SK-N-DZ (cell line): ENCODE measurements around the gene RGS4. TPM values are rescaled to one million over a fixed set of nuclear protein-coding genes. Genes with fewer than 3 reads are reported as not detected.

Experiments
- DNase-seq: peaks from one replicate; pipeline ENCODE4 v3.0.0-alpha.2; 2015; ENCODE audit warnings: low spot score
- polyA plus RNA-seq, 2 experiments: library from polyadenylated mRNA; depleted of rRNA; stranded (reverse); fragments of >200 nt; gene quantifications; 2 replicates each; pipeline ENCODE4 v1.2.3, GENCODE V29; 2014

Gene RGS4
- polyA plus RNA-seq (2014; cell fraction: cytosol; rRNA removed), result 411 and 504 TPM in 2 replicates
- 138 and 224 TPM in 2 replicates for polyA plus RNA-seq (2014; cell fraction: nucleus; rRNA removed)

DNA sequence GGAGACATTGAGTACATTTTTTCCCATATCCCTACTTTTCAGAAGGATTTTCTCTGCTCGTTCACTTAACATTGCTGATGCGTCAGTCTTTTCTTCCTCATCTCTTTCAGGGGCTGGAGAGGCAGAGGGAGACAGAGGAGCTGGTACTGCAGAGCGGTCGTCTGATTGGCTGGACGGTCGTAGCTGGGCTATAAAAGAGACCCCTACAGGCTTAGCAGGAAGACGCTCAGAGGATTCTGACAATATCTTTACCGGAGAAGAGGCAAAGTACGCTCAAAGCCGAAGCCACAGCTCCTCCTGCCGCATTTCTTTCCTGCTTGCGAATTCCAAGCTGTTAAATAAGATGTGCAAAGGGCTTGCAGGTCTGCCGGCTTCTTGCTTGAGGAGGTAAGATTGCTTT, at the start of gene RGS4:
TSS of gene RGS4 (plus strand) at position 220 of the 400 bp plus-strand sequence. CDS start at position 344, 124 bp downstream.
- peak; percentile 97 for DNase-seq

DNA sequence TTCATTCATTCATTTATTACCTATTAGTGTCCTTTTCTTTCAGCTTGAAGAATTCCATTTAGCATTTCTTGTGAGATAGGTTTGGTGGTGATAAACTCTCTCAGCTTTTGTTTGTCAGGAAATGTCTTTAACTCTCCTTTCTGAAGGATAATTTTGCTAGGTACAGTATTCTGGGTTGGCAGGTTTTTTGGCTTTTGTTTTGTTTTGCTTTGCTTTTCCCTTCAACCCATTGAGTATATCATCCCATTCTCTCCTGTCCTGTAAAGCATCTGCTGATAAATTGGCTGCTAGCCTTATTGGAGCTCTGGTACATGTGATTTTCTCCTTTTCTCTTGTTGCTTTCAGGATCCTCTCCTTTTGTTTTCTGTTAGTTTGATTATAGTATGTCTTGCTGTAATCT, 47.0 kb upstream of the RGS4 start:
- DNase-seq, result no peak

DNA sequence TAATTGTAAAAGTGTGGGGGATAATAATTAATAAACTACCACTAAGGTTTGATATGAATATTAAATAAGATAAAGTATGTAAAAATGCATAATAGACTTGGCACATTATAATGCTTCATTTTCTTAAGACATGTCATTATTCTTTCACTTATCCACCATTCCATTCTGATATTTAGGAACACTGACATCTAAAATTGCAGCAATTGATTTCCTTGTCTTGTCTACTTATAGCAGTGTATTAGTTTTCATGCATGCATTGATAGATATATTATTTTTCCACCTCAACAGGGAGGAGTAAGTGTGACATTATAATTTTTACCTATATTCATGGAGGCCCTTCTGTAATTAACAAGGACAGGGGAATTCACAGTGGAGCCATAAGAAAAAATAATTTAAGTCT, 41.6 kb upstream of the RGS4 start:
- DNase-seq, result no peak

GRCh38 chr1:163029901-163030300, 39.3 kb upstream of the RGS4 start:
- no peak for DNase-seq

DNA sequence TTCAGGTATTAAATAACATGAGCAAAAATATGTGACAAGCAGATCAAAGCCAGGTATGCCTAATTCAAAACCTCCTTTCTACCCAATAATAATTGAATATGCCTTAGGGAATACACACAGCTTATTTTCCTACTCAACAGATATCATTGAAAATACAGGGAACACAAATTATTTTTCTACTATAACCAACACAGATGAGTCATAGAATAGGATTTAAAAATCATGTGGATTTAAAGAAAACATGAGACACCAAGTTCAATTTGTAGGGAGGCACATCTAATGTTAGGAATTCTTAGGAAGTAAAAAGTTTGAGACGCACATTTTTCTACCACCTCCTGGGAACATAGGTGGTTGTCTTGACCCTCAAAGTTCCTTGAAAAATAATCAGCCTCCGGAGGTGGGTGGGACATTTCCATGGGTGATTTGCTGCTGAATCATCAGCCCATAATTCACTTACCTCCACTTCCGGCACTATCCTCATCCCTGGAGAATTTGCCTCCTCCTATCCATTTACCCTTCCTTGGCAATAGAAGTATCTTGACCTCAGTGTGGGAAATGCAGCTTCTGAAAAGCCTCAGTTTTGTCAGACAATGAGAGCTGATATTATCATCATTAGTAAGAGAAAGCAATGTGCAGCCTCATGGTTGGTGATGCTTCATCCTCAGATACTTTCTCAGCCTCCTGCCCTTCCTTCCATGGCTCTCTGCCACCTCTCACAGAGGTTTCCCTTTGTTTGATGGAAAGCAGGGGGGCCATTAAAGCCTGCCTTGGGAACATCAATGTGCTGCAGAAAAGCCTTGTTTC, 33.5 kb upstream of the RGS4 start:
- peak; percentile 86 for DNase-seq

DNA sequence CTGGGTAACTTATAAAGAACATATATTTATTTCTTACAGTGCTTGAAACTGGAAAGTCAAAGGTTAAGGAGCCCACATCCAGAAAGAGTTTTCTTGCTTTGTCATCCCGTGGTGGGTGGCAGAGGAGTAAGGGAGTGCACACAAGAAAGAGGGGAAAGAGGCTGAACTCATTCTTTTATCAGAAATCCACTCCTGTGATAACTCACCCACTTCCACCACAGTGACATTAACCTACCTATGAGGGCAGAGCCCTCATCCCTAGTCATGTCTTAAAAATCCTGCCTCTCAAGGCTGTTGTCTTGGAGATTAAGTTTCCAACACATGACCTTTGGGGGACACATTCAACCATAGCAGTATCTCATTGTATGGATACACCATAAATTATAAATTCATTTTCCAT, 32.5 kb upstream of the RGS4 start:
- DNase-seq, result no peak

GRCh38 chr1:163038928-163039706, 30.0 kb upstream of the RGS4 start:
- no peak for DNase-seq

DNA sequence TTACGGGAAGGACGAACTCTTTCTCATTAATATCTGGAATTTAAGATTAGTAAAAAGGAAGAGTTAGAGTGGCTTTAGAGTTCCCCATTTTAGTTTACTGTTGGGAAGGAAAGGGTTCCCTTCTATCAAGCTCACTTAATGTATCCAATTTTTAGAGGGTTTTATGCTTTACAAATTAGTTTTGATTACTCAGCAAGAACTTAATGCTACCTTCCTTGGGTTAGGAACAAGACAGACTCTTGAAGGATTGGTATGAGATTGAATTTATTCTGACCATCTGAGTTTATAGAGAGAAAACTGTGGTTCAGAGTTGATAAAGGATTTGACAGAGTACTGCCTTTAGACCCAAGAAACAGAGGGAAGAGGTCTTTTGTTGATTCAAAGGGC, 29.5 kb upstream of the RGS4 start:
- no peak for DNase-seq

GRCh38 chr1:163046071-163046470, 23.1 kb upstream of the RGS4 start:
- no peak for DNase-seq

DNA sequence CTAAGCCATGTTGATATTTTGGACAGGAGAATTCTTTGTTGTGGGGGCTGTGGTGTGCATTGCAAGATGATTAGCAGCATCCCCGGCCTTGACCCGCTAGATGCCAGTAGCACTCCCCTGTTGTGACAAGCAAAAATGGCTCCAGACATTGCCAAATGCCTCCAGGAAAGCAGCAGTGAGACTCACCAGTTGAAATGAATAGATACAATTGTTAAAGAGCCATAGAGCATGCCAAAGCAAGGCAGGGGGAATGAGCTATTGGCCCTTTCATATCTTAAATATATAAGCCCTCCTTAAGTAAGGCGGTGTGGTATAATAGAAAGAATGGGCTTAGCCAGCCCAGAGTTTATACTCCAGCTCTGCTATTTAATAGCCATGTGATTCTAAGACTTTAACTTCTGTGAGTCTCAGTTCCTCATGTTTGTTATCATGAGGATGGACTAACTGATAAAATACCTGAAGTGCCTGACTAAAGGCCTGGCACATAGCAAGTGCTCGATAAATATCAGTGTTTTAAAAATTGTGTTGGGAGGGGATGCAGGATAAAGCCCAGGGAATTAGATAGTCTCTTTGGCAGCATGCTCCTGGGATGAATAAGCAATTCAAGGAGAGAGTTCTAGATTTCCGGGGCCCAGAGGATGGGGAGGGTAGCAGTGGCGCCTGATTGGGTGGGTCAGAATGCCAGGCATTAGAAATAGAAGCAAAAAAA, 21.1 kb upstream of the RGS4 start:
- no peak for DNase-seq

DNA sequence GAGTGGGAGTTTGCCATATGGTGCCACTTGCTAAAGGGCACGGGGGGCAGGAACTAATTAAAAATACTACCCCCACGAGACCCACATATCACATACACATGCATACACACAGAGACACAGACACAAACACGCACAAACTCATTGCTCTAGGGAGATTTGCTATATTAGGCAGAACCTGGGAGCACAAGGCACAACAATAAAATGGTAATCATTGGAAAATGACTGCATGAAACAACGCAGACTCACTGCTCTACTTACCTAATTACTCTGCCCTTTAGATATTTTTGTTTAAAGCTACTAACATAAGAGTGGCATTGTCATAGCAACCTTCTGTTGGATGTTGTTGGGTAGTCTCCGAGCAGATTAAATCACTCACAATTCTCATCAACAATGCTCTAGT, 20.3 kb upstream of the RGS4 start:
- no peak for DNase-seq

DNA sequence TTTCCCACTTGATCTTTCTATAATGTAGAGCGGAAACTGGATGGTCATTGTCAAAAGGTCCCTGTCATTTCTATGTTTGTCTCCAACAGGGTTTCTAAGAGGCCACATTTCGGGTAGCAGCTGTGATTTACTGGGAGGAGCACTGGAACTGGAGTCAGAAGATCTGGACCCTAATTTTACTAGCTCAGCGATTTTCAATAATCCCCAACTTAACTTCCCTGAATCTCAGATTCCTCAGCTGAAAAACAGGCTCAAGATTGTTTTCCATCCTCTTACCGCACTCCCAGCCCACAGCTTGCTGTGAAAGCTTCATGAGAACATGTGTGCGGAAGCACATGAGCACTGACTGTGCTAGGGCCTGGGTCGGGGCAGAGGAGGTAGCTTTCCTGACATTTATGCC, 19.9 kb upstream of the RGS4 start:
- no peak for DNase-seq

DNA sequence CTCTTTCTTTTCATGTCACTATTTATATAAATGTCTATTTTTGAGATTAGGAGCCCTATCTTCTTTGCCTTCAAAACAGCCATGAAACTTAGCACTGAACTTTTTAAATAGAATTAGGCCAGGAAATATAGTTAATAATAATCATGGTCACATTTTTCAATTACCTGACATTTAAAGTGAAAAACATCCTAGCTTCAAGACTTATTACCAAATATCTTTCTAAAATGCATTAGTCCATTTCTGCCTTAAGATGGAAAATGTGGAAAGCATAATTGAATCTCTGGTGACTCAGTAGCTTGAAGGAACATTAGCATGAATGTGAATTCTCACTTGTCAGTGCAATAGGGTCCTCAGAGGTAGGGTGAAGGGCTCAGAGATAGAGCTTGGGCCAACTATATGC, 18.7 kb upstream of the RGS4 start:
- no peak for DNase-seq

GRCh38 chr1:163054181-163054591, 15.0 kb upstream of the RGS4 start:
- DNase-seq, result no peak

DNA sequence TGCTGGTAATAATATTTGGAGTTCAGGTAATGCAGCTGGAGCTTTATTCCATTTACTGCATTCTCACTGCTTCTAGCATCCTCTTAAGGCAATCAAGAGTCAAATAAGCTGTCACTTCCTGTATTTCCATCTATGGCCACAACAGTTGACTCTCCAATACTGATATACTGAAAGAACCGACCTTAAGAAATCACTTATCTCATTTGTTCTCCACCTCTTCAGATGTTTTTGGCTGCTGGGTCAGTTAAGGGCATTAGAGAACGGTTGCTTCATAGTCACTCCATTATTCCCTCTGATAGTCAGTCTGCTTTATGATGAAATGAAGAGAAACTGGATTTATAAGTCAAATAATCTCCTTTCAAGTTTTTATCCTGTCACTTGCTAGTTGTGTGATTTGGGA, 14.2 kb upstream of the RGS4 start:
- DNase-seq, result no peak

DNA sequence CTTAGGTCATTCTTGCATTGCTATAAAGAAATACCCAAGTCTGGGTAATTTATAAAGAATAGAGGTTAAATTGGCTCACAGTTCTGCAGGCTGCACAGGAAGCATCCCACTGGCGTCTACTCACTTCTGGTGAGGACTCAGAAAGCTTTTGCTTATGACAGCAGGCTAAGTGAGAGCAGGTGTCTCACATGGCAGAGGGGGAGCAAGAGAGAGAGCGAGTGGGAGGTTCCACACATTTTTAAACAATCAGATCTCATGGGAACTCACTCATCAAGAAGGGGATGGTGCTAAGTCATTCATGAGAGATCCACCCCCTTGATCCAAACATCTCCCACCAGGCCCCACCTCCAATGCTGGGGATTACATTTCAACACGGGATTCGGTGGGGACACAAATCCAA, 13.6 kb upstream of the RGS4 start:
- peak; percentile 56 for DNase-seq

DNA sequence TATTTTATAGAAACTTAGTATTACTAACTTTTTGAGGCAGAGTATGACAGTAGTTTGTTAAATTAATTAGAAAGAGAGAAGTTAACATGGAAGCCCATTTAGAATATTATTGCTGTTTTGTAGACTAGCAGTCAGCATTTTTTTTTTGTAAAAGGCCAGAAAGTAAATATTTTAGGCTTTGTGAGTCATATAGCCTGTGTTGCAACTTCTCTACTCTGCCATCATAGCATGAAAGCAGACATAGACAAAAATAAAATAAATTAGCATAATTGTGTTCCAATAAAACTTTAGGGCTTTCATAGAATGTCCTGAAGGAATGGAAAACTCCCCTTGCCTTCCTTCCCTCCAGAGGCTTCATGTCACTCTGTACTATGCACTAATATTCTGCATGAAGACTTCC, 12.3 kb upstream of the RGS4 start:
- no peak for DNase-seq

DNA sequence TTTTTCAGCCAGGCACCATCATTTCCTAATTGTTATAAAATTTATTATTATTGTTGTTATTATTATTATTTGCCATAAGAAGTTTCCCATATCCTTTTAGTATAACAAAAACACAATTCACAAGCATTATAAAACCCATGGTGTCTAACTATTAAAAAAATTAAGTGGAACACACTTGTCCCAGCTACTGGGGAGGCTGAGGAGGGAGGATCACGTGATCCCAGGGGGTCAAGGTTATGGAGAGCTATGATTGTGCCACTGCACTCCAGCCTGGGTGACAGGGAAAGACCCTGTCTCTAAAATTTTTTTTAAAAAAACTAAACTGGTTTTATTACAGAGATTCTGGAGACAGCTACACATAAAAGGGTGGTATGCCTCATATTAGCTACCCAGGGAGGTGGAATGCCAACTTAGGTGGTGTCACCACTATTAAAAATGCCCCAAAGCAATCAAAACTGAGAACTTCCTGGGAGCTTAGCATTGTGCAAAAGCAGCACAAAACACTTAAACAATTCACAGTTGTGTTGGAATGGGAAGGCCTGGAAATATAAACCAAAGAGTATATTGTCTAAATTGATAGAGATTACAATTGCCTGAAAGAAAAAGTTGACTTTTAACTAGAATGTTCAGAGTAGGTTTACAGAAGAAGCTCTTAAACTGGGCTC, 8.7 kb upstream of the RGS4 start:
- DNase-seq, result no peak

- DNase-seq, result no peak
Measured at GRCh38 chr1:163063143-163063542, 6.0 kb upstream of the RGS4 start.

DNA sequence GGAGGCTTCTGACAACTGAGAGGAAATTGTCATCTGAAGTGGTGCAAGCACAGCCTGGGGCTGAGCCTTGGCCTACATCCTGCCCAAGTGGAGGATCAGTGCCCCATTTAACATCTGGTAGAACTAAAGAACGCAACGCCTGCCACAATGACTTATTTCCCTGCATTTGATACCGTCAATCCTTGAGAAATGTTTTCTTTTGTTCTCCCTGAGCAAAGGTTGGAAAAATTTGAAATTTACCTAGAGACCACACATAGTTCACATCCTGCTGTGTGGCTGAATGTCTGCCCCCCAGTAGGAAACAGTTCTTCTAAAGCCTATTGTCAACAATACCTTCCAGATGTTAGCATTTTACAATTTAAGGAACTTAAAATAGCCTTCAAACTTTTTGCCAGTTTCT, 5.6 kb upstream of the RGS4 start:
- DNase-seq, result no peak

DNA sequence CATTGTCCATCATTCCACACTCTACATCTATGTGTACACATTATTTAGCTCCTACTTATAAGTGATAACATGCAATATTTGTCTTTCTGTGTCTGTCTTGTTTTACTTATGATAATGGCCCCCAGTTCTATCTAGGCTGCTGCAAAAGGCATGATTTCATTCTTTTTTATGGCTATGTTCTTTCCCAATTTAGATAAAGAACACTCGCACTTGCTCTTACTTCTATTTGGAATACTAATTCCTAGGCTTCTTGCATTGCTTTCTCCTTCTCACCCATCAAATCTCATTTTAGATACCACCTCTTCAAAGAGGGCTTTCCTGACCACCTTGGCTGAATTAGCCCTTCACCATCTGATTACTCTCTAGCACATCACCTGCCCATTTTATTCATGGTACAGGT, 3.0 kb upstream of the RGS4 start:
- no peak for DNase-seq

DNA sequence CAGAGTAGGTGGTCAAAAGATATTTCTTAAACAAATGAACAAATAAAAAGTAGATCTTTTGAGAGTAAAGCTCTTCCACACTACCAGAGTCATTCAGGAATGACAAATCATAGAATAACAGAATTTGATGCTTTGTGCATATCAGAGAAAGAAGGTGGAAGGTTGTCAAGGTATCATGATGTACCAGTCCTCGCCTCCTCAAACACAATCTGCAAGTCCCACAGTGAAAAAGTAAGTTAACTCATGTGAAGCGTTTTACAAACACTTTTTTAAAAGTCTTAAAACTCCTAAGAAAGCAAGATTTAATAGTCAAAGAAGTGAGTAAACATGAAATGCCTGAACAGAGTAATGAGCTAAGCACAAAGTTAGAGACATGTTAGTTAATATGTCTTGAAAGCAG, 2.5 kb upstream of the RGS4 start:
- DNase-seq, result no peak
